Measurements from ENCODE around the gene CNTNAP2.
A peak's percentile ranks its signal among the peaks of the same experiment; 100 is the strongest.

Gene CNTNAP2

GRCh38 chr7:148241700-148242293 is 2125.2 kb downstream of the CNTNAP2 start:
- H3K9me3 ChIP-seq (ENCODE audit: insufficient read depth, low read length, severe bottlenecking), result no peaks in the 10 kb centered on the region
- H3K4me1 ChIP-seq (ENCODE audit: insufficient read depth, low read length), result no peaks in the 10 kb centered on the region
- H3K4me3 ChIP-seq (ENCODE audit: low read depth in 1 of 2, low read length in 2 of 2), result no peak overlapping the region
- no peaks in the 10 kb centered on the region for H4K20me1 ChIP-seq (ENCODE audit: insufficient read depth, low read length)
- TF ChIP-seq, protein P1, sequence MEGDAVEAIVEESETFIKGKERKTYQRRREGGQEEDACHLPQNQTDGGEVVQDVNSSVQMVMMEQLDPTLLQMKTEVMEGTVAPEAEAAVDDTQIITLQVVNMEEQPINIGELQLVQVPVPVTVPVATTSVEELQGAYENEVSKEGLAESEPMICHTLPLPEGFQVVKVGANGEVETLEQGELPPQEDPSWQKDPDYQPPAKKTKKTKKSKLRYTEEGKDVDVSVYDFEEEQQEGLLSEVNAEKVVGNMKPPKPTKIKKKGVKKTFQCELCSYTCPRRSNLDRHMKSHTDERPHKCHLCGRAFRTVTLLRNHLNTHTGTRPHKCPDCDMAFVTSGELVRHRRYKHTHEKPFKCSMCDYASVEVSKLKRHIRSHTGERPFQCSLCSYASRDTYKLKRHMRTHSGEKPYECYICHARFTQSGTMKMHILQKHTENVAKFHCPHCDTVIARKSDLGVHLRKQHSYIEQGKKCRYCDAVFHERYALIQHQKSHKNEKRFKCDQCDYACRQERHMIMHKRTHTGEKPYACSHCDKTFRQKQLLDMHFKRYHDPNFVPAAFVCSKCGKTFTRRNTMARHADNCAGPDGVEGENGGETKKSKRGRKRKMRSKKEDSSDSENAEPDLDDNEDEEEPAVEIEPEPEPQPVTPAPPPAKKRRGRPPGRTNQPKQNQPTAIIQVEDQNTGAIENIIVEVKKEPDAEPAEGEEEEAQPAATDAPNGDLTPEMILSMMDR (IDR thresholded peaks at IDR 0.05; ENCODE audit: borderline replicate concordance, extremely low read depth, low read length, poor library complexity, severe bottlenecking), result no peak
- TF ChIP-seq EZH2 (IDR thresholded peaks at IDR 0.05; ENCODE audit: borderline replicate concordance, low read depth, low read length, severe bottlenecking), result no peak
- ATAC-seq (ENCODE audit: insufficient read depth, low read depth) (no peak), DNase-seq (no peak)
- H3K36me3 ChIP-seq (ENCODE audit: insufficient read depth, low read length), result no peaks in the 10 kb centered on the region
- no peak overlapping the region for H3K27ac ChIP-seq (ENCODE audit: low read length)
- no peaks in the 10 kb centered on the region for H3K79me2 ChIP-seq (ENCODE audit: insufficient read depth, low read length)
- H2AFZ ChIP-seq (ENCODE audit: low read depth, low read length), result no peak overlapping the region
- H3K9ac ChIP-seq (ENCODE audit: low read depth, low read length), result no peak overlapping the region
- no peaks in the 10 kb centered on the region for H3K27me3 ChIP-seq (ENCODE audit: insufficient read depth, low read length, poor library complexity)
- no peak overlapping the region for H3K4me2 ChIP-seq (ENCODE audit: insufficient read depth, low read length)

DNA sequence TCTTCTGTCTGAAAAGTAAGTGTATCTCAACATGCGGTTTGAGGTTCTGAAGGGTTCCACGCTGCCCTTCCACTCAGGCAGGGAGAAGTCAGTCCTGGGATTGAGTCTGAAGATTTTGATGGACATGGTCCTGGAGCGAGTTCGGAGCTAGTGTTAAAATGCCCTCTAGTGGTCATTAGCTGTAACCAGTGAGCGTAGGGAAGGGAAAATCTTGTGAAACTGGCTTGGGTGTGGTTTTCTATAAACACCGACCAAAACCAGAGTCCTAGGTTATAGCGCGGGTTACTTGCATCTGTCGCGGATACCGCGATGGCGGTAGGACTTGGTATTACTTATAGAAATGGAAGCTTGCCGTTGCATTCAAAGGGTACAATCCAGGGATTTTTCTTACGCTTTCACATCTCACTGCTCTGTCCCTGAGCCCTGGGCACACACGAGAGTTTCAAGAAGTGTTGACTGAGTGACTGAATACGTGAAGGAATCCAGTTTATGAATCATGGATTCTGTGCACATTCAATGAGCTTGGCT is 2125.8 kb downstream of the CNTNAP2 start:
- Histone ChIP-seq H3K9me3 (ENCODE audit: insufficient read depth, low read length, severe bottlenecking) (no peaks in the 10 kb centered on the region), H2AFZ (ENCODE audit: low read depth, low read length) (no peak overlapping the region), H3K4me1 (ENCODE audit: insufficient read depth, low read length) (no peaks in the 10 kb centered on the region), H3K9ac (ENCODE audit: low read depth, low read length) (no peak overlapping the region), H3K36me3 (ENCODE audit: insufficient read depth, low read length) (no peaks in the 10 kb centered on the region), H3K27ac (ENCODE audit: low read length) (no peak overlapping the region), H4K20me1 (ENCODE audit: insufficient read depth, low read length) (no peaks in the 10 kb centered on the region), H3K4me3 (ENCODE audit: low read depth in 1 of 2, low read length in 2 of 2) (no peak overlapping the region), H3K4me2 (ENCODE audit: insufficient read depth, low read length) (no peak overlapping the region), H3K79me2 (ENCODE audit: insufficient read depth, low read length) (no peaks in the 10 kb centered on the region), H3K27me3 (ENCODE audit: insufficient read depth, low read length, poor library complexity) (no peaks in the 10 kb centered on the region)
- TF ChIP-seq, protein P1 (IDR thresholded peaks at IDR 0.05; ENCODE audit: borderline replicate concordance, extremely low read depth, low read length, poor library complexity, severe bottlenecking), result peak; percentile 82
- TF ChIP-seq EZH2 (IDR thresholded peaks at IDR 0.05; ENCODE audit: borderline replicate concordance, low read depth, low read length, severe bottlenecking), result no peak
- DNase-seq (peak; percentile 7), ATAC-seq (ENCODE audit: insufficient read depth, low read depth) (peak; percentile 57; the same call in 2 of the 3 replicates)

GRCh38 chr7:148245381-148245780 is 2128.8 kb downstream of the CNTNAP2 start:
- no peaks in the 10 kb centered on the region for H4K20me1 ChIP-seq (ENCODE audit: insufficient read depth, low read length)
- H3K4me2 ChIP-seq (ENCODE audit: insufficient read depth, low read length), result no peak overlapping the region
- no peak overlapping the region for H3K4me3 ChIP-seq (ENCODE audit: low read depth in 1 of 2, low read length in 2 of 2)
- no peaks in the 10 kb centered on the region for H3K27me3 ChIP-seq (ENCODE audit: insufficient read depth, low read length, poor library complexity)
- no peak for TF ChIP-seq EZH2 (IDR thresholded peaks at IDR 0.05; ENCODE audit: borderline replicate concordance, low read depth, low read length, severe bottlenecking)
- TF ChIP-seq, protein P1 (IDR thresholded peaks at IDR 0.05; ENCODE audit: borderline replicate concordance, extremely low read depth, low read length, poor library complexity, severe bottlenecking), result no peak
- no peak for ATAC-seq (ENCODE audit: insufficient read depth, low read depth)
- no peak for DNase-seq
- no peaks in the 10 kb centered on the region for H3K79me2 ChIP-seq (ENCODE audit: insufficient read depth, low read length)
- no peak overlapping the region for H3K9ac ChIP-seq (ENCODE audit: low read depth, low read length)
- H3K27ac ChIP-seq (ENCODE audit: low read length), result no peak overlapping the region
- no peak overlapping the region for H2AFZ ChIP-seq (ENCODE audit: low read depth, low read length)
- H3K36me3 ChIP-seq (ENCODE audit: insufficient read depth, low read length), result no peaks in the 10 kb centered on the region
- no peaks in the 10 kb centered on the region for H3K4me1 ChIP-seq (ENCODE audit: insufficient read depth, low read length)
- no peaks in the 10 kb centered on the region for H3K9me3 ChIP-seq (ENCODE audit: insufficient read depth, low read length, severe bottlenecking)
